ENCODE measurements around the gene GPR15LG. TPM values are rescaled to one million over a fixed set of nuclear protein-coding genes. Genes with fewer than 3 reads are reported as not detected.
"Not testable (repeated sequence)": the region's sequence is repeated elsewhere in the genome, so short reads cannot be mapped to it uniquely, and the experiment has no call there.

Gene GPR15LG
- total RNA-seq, 2 experiments from 2014 or later = not detected

DNA sequence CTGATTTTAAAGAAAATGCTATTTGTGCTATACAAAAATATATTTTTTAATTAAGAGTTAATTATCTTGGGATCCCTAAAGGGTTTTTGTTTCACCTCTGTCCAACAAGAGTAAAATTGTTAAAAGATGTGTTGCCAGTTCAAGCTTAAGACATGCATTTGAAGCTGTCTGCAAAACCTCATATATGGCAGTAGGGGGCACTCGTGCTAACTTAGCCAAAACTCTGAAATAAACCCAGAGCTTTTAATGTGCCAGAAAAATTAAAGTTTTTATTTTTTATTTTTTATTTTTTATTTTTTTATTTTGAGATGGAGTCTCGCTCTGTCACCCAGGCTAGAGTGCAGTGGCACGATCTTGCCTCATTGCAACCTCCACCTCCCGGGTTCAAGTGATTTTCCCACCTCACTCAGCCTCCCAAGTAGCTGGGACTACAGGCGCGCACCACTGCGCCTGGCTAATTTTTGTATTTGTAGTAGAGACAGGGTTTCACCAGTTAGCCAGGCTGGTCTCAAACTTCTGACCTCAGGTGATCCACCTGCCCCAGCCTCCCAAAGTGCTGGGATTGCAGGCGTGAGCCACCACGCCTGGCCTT, 25.5 kb upstream of the GPR15LG start:
- not testable (repeated sequence) for H3K27me3 Mint-ChIP-seq

DNA sequence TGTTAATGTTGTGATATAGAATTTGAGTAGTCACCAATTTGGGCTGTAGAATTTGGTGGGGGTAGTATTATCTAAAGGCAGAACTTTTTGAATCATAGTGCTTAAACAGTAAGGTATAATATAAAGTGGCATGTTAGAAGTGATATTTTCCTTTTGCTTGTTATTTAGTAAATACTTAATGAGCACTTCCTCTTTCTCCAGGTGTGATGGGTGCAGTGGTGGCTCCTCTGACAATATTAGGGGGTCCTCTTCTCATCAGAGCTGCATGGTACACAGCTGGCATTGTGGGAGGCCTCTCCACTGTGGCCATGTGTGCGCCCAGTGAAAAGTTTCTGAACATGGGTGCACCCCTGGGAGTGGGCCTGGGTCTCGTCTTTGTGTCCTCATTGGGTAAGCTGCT, 23.7 kb upstream of the GPR15LG start:
- POLR2A ChIA-PET = interaction anchor here (1.2 kb wide), 1 partner anchor 11 kb away, joined by 6 read pairs; the partner anchor contains the start of gene GHITM
- Mint-ChIP-seq H3K27ac (peak overlapping the region; percentile 48), H3K27me3 (no peaks in the 10 kb centered on the region), H3K36me3 (ENCODE audit: low read depth) (peaks cover 57% of the 10 kb centered on the region), H3K4me1 (peaks cover 28% of the 10 kb centered on the region), H3K9me3 (ENCODE audit: low read depth) (no peaks in the 10 kb centered on the region), H3K4me3 (no peak overlapping the region)
- ATAC-seq (no peak), DNase-seq (no peak)
- CTCF ChIA-PET = interaction anchor here (0.8 to 3.9 kb wide), 7 partner anchors 9 to 391 kb away, joined by 3 to 68 read pairs (median 4); partner anchors contain the start of gene GHITM
- intact Hi-C loops (cut with DNase I, micrococcal nuclease) = loop anchor here (5.0 to 10.0 kb wide), 2 partner anchors 107 to 385 kb away; no protein-coding TSS in a partner anchor

More for the DNA sequence above, 25.5 kb upstream of the GPR15LG start:
- H3K4me1 Mint-ChIP-seq = peaks cover 22% of the 10 kb centered on the region
- intact Hi-C loops (cut with DNase I, micrococcal nuclease) = loop anchor here (1.0 to 10.0 kb wide), 3 partner anchors 57 to 387 kb away; no protein-coding TSS in a partner anchor
- not testable (repeated sequence) for H3K9me3 Mint-ChIP-seq (ENCODE audit: low read depth); H3K4me3 Mint-ChIP-seq; H3K27ac Mint-ChIP-seq
- POLR2A ChIA-PET = interaction anchor here (0.6 to 0.9 kb wide), 3 partner anchors 9 to 66 kb away, joined by 3 to 10 read pairs (median 4); partner anchors contain the start of gene GHITM
- DNase-seq = peak; percentile 15
- peaks cover 56% of the 10 kb centered on the region for H3K36me3 Mint-ChIP-seq (ENCODE audit: low read depth)
- ATAC-seq = peak; percentile 63
- CTCF ChIA-PET = interaction anchor here (0.6 to 3.9 kb wide), 22 partner anchors 8 to 395 kb away, joined by 3 to 68 read pairs (median 6); partner anchors contain the start of genes CDHR1, GHITM and GPR15LG

DNA sequence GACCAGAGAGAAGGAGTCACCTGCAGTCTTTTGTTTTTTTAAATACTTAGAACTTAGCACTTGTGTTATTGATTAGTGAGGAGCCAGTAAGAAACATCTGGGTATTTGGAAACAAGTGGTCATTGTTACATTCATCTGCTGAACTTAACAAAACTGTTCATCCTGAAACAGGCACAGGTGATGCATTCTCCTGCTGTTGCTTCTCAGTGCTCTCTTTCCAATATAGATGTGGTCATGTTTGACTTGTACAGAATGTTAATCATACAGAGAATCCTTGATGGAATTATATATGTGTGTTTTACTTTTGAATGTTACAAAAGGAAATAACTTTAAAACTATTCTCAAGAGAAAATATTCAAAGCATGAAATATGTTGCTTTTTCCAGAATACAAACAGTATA, 20.8 kb upstream of the GPR15LG start:
- peaks cover 33% of the 10 kb centered on the region for H3K4me1 Mint-ChIP-seq
- intact Hi-C loops (cut with DNase I, micrococcal nuclease) = loop anchor here in 1 of 2 experiments (2.0 kb wide), 1 partner anchor 14 kb away; the partner anchor contains the start of gene GHITM
- DNase-seq (no peak), ATAC-seq (peak; percentile 57)
- no peaks in the 10 kb centered on the region for H3K9me3 Mint-ChIP-seq (ENCODE audit: low read depth)
- ChIA-PET CTCF (interaction anchor here (1.1 to 1.9 kb wide), 2 partner anchors 8 to 50 kb away, joined by 4 to 5 read pairs; no protein-coding TSS in a partner anchor), POLR2A (no interaction called here)
- no peaks in the 10 kb centered on the region for H3K27me3 Mint-ChIP-seq
- peaks cover 50% of the 10 kb centered on the region for H3K36me3 Mint-ChIP-seq (ENCODE audit: low read depth)
- no peak overlapping the region for H3K4me3 Mint-ChIP-seq
- H3K27ac Mint-ChIP-seq = peak overlapping the region; percentile 75

DNA sequence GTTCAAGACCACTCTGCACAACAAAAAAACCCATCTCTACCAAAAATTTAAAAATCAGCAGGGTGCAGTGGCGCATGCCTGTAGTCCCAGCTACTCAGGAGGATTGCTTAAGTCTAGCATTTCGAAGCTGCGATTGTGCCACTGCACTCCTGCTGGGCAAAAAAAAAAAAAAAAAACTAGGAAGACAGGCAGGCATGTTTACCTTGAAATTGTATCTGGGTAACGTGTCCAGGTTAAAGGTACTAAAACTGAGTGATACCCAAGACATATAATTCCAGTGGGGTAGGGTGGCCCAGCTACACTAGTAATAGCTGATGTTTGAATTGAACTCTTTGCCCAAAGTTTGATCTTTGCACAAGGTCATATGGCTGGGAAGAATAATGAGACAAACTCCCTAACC, 18.1 kb upstream of the GPR15LG start:
- Mint-ChIP-seq H3K27me3 (no peaks in the 10 kb centered on the region), H3K4me3 (no peak overlapping the region), H3K27ac (peak overlapping the region; percentile 60), H3K9me3 (ENCODE audit: low read depth) (no peaks in the 10 kb centered on the region), H3K36me3 (ENCODE audit: low read depth) (peaks cover 35% of the 10 kb centered on the region), H3K4me1 (peaks cover 39% of the 10 kb centered on the region)
- CTCF ChIA-PET = interaction anchor here (0.7 to 2.0 kb wide), 3 partner anchors 8 to 174 kb away, joined by 3 to 14 read pairs (median 3); no protein-coding TSS in a partner anchor
- intact Hi-C loops (cut with DNase I, micrococcal nuclease) = no loop called here
- DNase-seq = no peak
- no peak for ATAC-seq
- POLR2A ChIA-PET = interaction anchor here (1.1 kb wide), 1 partner anchor 27 kb away, joined by 6 read pairs; no protein-coding TSS in a partner anchor

DNA sequence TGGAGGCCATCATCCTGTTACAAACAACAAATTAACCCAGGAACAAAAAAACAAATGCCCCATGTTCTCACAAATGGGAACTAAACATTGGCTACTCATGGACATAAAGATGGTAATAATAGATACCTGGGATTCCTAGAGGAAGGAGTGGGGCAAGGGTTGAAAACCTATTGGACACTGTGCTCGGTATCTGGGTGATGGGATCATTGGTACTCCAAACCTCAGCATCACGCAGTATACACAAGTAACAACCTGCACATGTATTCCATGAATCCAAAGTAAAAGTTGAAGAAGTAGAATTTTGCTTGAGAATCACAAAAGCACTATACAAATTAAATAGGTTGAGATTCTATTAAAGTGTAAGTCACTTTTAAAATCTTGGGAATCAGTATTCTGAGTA, 17.6 kb upstream of the GPR15LG start:
- Mint-ChIP-seq H3K27ac (no peak overlapping the region), H3K36me3 (ENCODE audit: low read depth) (peaks cover 35% of the 10 kb centered on the region), H3K4me1 (peaks cover 39% of the 10 kb centered on the region), H3K4me3 (no peak overlapping the region), H3K9me3 (ENCODE audit: low read depth) (no peaks in the 10 kb centered on the region), H3K27me3 (no peaks in the 10 kb centered on the region)
- POLR2A ChIA-PET = interaction anchor here (1.1 kb wide), 1 partner anchor 26 kb away, joined by 6 read pairs; no protein-coding TSS in a partner anchor
- intact Hi-C loops (cut with DNase I, micrococcal nuclease) = loop anchor here in 1 of 2 experiments (2.0 kb wide), 1 partner anchor 49 kb away; no protein-coding TSS in a partner anchor
- DNase-seq = no peak
- CTCF ChIA-PET = interaction anchor here (0.8 to 2.0 kb wide), 3 partner anchors 8 to 80 kb away, joined by 3 to 14 read pairs (median 5); no protein-coding TSS in a partner anchor
- ATAC-seq = no peak

DNA sequence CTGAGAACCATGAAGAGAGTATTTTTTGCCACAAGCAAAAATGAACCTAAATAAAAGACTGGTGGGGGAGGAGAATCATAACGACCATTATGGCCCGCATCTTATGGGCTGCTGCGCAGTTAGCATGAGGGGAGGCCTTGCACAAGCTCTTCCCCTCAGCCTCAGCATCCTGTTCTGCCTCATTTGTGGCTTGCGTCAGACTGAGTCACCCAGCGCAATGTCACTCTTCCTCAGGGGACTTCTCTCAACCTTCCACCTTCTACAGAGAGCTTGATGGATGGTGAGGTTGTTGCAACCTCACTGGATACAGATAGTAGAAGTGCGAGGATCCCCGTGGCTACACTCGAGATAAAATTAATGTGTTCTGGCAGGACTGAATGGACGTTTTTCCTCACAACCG, 16.8 kb upstream of the GPR15LG start:
- CTCF ChIA-PET = interaction anchor here (0.7 to 2.0 kb wide), 6 partner anchors 9 to 79 kb away, joined by 3 to 14 read pairs (median 4); no protein-coding TSS in a partner anchor
- peaks cover 33% of the 10 kb centered on the region for H3K36me3 Mint-ChIP-seq (ENCODE audit: low read depth)
- peak overlapping the region; percentile 77 for H3K27ac Mint-ChIP-seq
- POLR2A ChIA-PET = interaction anchor here (0.7 to 1.1 kb wide), 2 partner anchors 26 to 138 kb away, joined by 3 to 6 read pairs; no protein-coding TSS in a partner anchor
- no peak overlapping the region for H3K4me3 Mint-ChIP-seq
- peaks cover 37% of the 10 kb centered on the region for H3K4me1 Mint-ChIP-seq
- DNase-seq (peak; percentile 70), ATAC-seq (peak; percentile 90)
- no peaks in the 10 kb centered on the region for H3K27me3 Mint-ChIP-seq
- intact Hi-C loops (cut with DNase I, micrococcal nuclease) = loop anchor here in 1 of 2 experiments (2.0 kb wide), 1 partner anchor 48 kb away; no protein-coding TSS in a partner anchor
- H3K9me3 Mint-ChIP-seq (ENCODE audit: low read depth) = no peaks in the 10 kb centered on the region

DNA sequence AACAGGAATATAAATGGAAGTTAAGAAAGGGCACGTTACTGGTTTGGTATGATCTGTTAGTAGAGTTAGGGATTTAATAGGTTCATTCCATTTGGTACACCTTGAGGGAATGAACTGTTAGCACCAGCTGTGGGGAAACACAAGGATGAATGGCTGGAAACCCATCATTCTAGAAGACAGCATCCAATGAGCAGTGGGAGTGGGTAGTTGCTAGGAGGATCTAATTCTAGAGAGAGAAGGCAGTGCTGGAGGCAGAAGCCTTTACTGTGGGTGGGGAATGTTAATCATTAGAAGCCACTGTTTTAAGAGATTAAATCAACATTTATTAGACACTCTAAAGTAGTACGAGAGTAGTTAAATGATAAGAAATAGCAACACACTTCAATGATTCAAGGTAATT, 15.5 kb upstream of the GPR15LG start:
- ATAC-seq = no peak
- CTCF ChIA-PET = interaction anchor here (1.2 to 2.5 kb wide), 3 partner anchors 10 to 54 kb away, joined by 3 to 13 read pairs (median 4); no protein-coding TSS in a partner anchor
- intact Hi-C loops (cut with DNase I, micrococcal nuclease) = no loop called here
- Mint-ChIP-seq H3K36me3 (ENCODE audit: low read depth) (peaks cover 25% of the 10 kb centered on the region), H3K27ac (no peak overlapping the region), H3K4me3 (no peak overlapping the region), H3K4me1 (peaks cover 27% of the 10 kb centered on the region), H3K27me3 (no peaks in the 10 kb centered on the region), H3K9me3 (ENCODE audit: low read depth) (no peaks in the 10 kb centered on the region)
- DNase-seq = no peak
- POLR2A ChIA-PET = no interaction called here

DNA sequence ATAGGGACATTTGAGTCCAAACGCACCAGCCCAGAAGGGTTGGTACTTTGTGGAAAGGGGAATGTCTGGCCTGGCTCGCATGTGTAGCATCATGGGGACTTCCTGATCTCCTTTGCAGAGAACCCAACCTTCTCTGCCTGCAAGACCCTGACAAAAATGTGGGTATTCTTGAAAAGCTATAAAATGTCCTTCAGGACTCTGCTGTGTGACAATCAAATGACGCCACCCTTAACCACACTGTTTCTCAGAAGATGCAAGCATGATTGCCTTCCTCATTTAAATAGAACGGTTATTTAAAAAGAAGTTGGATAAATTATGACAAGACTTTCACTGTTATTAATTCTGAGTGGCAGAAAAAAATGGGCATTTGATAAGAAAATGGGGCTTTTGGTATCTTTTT, 15.1 kb upstream of the GPR15LG start:
- no peaks in the 10 kb centered on the region for H3K27me3 Mint-ChIP-seq
- peaks cover 21% of the 10 kb centered on the region for H3K36me3 Mint-ChIP-seq (ENCODE audit: low read depth)
- intact Hi-C loops (cut with DNase I, micrococcal nuclease) = no loop called here
- ChIA-PET POLR2A (no interaction called here), CTCF (interaction anchor here (0.7 to 2.5 kb wide), 4 partner anchors 9 to 117 kb away, joined by 3 to 13 read pairs (median 4); no protein-coding TSS in a partner anchor)
- no peak overlapping the region for H3K4me3 Mint-ChIP-seq
- no peak overlapping the region for H3K27ac Mint-ChIP-seq
- DNase-seq = no peak
- ATAC-seq = no peak
- peaks cover 22% of the 10 kb centered on the region for H3K4me1 Mint-ChIP-seq
- no peaks in the 10 kb centered on the region for H3K9me3 Mint-ChIP-seq (ENCODE audit: low read depth)

DNA sequence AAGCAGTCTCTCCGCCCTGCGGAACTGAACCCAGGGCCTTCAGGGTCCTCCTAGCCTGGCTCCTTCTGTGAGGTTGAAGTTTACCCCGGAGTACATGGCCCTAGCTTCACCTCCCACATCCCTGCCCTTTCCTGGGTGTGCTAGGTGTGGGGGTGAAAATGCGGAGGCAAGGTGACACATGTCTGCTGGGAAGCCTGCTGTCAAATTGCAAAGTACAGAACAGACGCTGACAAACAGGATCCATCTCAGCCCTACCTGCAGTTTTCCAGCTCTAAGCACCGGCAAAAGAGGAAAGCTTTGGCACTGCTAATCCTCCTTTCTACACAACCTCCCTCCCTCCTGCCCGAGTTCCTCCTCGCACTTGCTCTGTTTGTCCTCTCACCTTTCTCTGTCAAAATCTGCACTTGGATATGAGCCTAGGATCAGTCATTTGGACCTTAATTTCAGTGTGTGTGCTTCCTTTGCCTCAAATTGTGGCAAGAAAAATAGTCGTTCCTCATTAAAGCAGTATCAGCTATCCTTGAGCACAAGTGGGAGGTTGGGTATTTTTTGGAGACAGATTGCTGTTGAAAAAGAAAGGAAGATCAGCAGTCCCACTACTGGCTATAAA, 14.4 kb upstream of the GPR15LG start:
- no peak overlapping the region for H3K4me3 Mint-ChIP-seq
- H3K9me3 Mint-ChIP-seq (ENCODE audit: low read depth) = no peaks in the 10 kb centered on the region
- H3K36me3 Mint-ChIP-seq (ENCODE audit: low read depth) = peaks cover 16% of the 10 kb centered on the region
- DNase-seq = no peak
- intact Hi-C loops (cut with DNase I, micrococcal nuclease) = no loop called here
- CTCF ChIA-PET = interaction anchor here (0.7 to 2.5 kb wide), 4 partner anchors 10 to 116 kb away, joined by 3 to 13 read pairs (median 4); no protein-coding TSS in a partner anchor
- no peak for ATAC-seq
- no peak overlapping the region for H3K27ac Mint-ChIP-seq
- H3K4me1 Mint-ChIP-seq = peaks cover 18% of the 10 kb centered on the region
- POLR2A ChIA-PET = no interaction called here
- no peaks in the 10 kb centered on the region for H3K27me3 Mint-ChIP-seq

DNA sequence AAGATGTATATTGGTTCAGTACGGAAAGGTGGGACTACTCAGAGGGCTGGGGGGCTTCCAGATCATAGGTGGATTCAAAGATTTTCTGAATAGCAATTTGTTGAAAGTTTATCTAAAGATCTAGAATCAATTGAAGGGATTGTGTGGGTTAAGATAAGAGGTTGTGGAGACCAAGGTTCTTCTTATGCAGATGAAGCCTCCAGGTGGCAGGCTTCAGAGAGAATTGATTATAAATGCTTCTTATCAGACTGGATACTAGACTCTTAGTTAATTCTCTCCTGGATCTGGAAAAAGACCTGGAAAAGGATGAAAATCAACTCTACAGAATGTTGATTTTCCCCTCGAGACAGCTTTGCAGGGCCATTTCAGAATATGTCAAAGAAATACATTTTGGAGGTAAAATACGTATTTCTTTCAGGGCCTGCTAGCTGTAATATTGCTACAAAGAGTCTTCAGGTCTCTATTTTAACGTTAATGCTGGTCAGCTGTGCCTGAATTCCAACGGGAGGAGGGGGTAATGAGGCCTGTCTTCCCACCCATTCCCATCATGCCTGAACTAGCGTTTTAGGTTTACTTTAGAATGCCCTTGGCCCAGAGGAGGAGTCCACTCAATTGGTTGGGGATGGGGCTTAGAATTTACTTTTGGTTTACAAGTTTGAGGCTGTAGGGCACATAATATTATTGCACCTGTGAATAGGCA, 12.8 kb upstream of the GPR15LG start:
- peaks cover 18% of the 10 kb centered on the region for H3K4me1 Mint-ChIP-seq
- no peaks in the 10 kb centered on the region for H3K9me3 Mint-ChIP-seq (ENCODE audit: low read depth)
- no peaks in the 10 kb centered on the region for H3K27me3 Mint-ChIP-seq
- peaks cover 5% of the 10 kb centered on the region for H3K36me3 Mint-ChIP-seq (ENCODE audit: low read depth)
- ChIA-PET POLR2A (no interaction called here), CTCF (interaction anchor here (1.0 to 2.0 kb wide), 3 partner anchors 9 to 23 kb away, joined by 3 to 12 read pairs (median 4); no protein-coding TSS in a partner anchor)
- ATAC-seq (no peak), DNase-seq (no peak)
- H3K4me3 Mint-ChIP-seq = no peak overlapping the region
- H3K27ac Mint-ChIP-seq = no peak overlapping the region
- intact Hi-C loops (cut with DNase I, micrococcal nuclease) = no loop called here

DNA sequence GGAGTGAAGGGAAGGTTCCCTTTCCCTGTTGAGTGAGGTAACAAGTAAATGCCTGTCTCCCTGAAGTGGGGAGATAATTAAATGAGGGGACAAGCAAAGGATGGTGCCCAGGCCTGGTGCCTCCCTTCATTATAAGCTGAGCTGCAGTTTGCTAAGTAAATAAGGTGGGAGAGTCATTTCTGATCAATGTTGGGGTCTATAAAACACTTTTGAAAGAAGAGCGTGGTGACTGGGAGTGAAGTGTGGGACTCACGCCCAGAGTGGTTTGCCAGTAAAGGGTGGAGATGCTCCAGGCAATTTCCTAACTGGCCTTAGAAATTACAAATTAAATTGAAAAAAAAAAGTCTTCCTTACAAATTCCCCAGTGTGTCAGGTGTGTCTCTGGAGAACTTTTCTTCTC, 9.6 kb upstream of the GPR15LG start:
- POLR2A ChIA-PET = no interaction called here
- intact Hi-C loops (cut with DNase I, micrococcal nuclease) = no loop called here
- CTCF ChIA-PET = interaction anchor here (0.6 to 1.1 kb wide), 2 partner anchors 14 to 16 kb away, joined by 3 to 6 read pairs; no protein-coding TSS in a partner anchor
- Mint-ChIP-seq H3K4me3 (no peak overlapping the region), H3K4me1 (peaks cover 4% of the 10 kb centered on the region), H3K27me3 (no peaks in the 10 kb centered on the region), H3K9me3 (ENCODE audit: low read depth) (no peaks in the 10 kb centered on the region), H3K27ac (no peak overlapping the region), H3K36me3 (ENCODE audit: low read depth) (no peaks in the 10 kb centered on the region)
- ATAC-seq (no peak), DNase-seq (no peak)

Data from activated CD4-positive, alpha-beta T cell treated with anti-CD3 and anti-CD28 coated beads for 36 hours (primary cell).